ENCODE results near the gene JMJD1C. TPM values are rescaled to one million over a fixed set of nuclear protein-coding genes. Genes with fewer than 3 reads are reported as not detected.

JMJD1C gene
- total RNA-seq, 1 experiment from 2014 or later = 180 TPM

DNA sequence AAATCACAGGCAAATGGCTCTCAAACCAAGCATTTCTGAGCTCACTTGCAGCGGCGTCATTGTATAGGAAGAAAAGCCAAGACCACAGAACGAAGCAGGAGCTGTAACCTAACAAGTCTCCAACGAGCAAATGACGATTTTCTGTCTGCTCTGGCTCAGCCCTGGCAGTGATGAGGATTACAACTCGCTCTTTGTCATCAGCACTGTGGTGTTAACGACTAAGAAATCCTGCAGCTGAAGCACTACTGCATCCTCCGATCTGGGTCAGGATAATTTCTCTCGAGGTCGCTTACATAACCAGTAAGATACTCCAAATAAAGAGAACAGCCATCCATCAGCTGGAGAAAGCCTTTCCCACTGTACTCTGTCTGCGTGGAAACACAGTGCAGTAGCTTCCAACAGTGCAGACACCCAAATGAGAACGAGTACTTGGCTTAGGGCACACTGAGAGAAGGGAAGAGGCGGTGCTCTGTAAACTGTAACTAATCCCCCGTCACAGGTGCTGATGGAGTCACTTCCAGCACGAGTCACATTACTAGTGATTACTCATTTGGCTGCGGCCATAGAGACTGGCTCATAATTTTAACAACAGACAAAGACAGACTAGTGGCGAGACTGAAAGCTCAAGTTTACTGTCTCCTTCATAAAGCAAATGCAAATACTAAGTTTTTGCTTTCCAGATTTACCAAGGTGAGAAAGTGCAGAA is 196.8 kb downstream of the JMJD1C start (continued):
- TF ChIP-seq MLX (CRISPR knock-in tag; IDR thresholded peaks at IDR 0.05) (no peak), CREB1 (CRISPR knock-in tag; IDR thresholded peaks at IDR 0.05) (no peak), ZNF232 (CRISPR knock-in tag; IDR thresholded peaks at IDR 0.05) (0 out of 2 replicates have a peak, but pooled peaks have one; percentile 18), ARID4B (CRISPR knock-in tag; IDR thresholded peaks at IDR 0.05; ENCODE audit: borderline replicate concordance) (peak; percentile 91), GABPB1 (CRISPR knock-in tag; IDR thresholded peaks at IDR 0.05) (peak; percentile 49; the same call in 1 of the 2 replicates), GTF2I (CRISPR knock-in tag; conservative IDR thresholded peaks at IDR 0.05) (no peak), ZBTB43 (CRISPR knock-in tag; IDR thresholded peaks at IDR 0.05) (no peak), TEAD4 (CRISPR knock-in tag; IDR thresholded peaks at IDR 0.05) (no peak), CDX4 (CRISPR knock-in tag; IDR thresholded peaks at IDR 0.05; ENCODE audit: borderline replicate concordance) (no peak), TP53 (CRISPR knock-in tag; IDR thresholded peaks at IDR 0.05) (no peak), SMAD4 (CRISPR knock-in tag; IDR thresholded peaks at IDR 0.05) (no peak), MAX (CRISPR knock-in tag; IDR thresholded peaks at IDR 0.05) (peak; percentile 81), FOXK1 (CRISPR knock-in tag; IDR thresholded peaks at IDR 0.05) (peak; percentile 59), AFF4 (CRISPR knock-in tag; IDR thresholded peaks at IDR 0.05; ENCODE audit: borderline replicate concordance) (peak; percentile 94; the same call in 1 of the 2 replicates)
- TF ChIP-seq, protein P1, sequence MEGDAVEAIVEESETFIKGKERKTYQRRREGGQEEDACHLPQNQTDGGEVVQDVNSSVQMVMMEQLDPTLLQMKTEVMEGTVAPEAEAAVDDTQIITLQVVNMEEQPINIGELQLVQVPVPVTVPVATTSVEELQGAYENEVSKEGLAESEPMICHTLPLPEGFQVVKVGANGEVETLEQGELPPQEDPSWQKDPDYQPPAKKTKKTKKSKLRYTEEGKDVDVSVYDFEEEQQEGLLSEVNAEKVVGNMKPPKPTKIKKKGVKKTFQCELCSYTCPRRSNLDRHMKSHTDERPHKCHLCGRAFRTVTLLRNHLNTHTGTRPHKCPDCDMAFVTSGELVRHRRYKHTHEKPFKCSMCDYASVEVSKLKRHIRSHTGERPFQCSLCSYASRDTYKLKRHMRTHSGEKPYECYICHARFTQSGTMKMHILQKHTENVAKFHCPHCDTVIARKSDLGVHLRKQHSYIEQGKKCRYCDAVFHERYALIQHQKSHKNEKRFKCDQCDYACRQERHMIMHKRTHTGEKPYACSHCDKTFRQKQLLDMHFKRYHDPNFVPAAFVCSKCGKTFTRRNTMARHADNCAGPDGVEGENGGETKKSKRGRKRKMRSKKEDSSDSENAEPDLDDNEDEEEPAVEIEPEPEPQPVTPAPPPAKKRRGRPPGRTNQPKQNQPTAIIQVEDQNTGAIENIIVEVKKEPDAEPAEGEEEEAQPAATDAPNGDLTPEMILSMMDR (IDR thresholded peaks at IDR 0.05) = no peak
- TF ChIP-seq, protein P2, sequence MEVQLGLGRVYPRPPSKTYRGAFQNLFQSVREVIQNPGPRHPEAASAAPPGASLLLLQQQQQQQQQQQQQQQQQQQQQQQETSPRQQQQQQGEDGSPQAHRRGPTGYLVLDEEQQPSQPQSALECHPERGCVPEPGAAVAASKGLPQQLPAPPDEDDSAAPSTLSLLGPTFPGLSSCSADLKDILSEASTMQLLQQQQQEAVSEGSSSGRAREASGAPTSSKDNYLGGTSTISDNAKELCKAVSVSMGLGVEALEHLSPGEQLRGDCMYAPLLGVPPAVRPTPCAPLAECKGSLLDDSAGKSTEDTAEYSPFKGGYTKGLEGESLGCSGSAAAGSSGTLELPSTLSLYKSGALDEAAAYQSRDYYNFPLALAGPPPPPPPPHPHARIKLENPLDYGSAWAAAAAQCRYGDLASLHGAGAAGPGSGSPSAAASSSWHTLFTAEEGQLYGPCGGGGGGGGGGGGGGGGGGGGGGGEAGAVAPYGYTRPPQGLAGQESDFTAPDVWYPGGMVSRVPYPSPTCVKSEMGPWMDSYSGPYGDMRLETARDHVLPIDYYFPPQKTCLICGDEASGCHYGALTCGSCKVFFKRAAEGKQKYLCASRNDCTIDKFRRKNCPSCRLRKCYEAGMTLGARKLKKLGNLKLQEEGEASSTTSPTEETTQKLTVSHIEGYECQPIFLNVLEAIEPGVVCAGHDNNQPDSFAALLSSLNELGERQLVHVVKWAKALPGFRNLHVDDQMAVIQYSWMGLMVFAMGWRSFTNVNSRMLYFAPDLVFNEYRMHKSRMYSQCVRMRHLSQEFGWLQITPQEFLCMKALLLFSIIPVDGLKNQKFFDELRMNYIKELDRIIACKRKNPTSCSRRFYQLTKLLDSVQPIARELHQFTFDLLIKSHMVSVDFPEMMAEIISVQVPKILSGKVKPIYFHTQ (CRISPR knock-in tag; IDR thresholded peaks at IDR 0.05) = no peak
- TF ChIP-seq, protein P3, sequence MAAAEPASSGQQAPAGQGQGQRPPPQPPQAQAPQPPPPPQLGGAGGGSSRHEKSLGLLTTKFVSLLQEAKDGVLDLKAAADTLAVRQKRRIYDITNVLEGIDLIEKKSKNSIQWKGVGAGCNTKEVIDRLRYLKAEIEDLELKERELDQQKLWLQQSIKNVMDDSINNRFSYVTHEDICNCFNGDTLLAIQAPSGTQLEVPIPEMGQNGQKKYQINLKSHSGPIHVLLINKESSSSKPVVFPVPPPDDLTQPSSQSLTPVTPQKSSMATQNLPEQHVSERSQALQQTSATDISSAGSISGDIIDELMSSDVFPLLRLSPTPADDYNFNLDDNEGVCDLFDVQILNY (CRISPR knock-in tag; IDR thresholded peaks at IDR 0.05) = no peak
